GM12878 (cell line): Measurements from ENCODE around the gene AP2A2. TPM values are rescaled to one million over a fixed set of nuclear protein-coding genes. Genes with fewer than 3 reads are reported as not detected.

ENCODE experiments used
- ATAC-seq: fragments of 200-7000 bp; cut with Tn5 transposase; 3 replicates; pipeline ENCODE4 v1.9.1; 2020; ENCODE audit warnings: mild to moderate bottlenecking, moderate library complexity
- BruUV-seq: library from RNA; stranded (reverse); fragments of 400-500 nt; replicated peaks from 2 replicates; lab custom pipeline; 2021; lab: Mats Ljungman, UMichigan
- CTCF ChIA-PET: fragments of 300-600 bp; sonication (Branson Sonifier 250); formaldehyde crosslinking; extraction: SDS; loops from one replicate; lab custom pipeline; 2021; ENCODE audit warnings: inconsistent platforms; lab: Yijun Ruan, JAX
- POLR2A ChIA-PET: fragments of 350-600 bp; formaldehyde crosslinking; extraction: SDS; loops from one replicate; lab custom pipeline; 2021; ENCODE audit warnings: inconsistent platforms; lab: Charles Lee
- RAD21 ChIA-PET: fragments of 300-600 bp; sonication (Branson Sonifier 250); formaldehyde crosslinking; loops from one replicate; lab custom pipeline; 2023; ENCODE audit warnings: antibody characterized with exemption; ENCODE audit not compliant: unreplicated experiment; lab: Charles Lee
- SMC1A ChIA-PET: fragments of 300-600 bp; sonication (Branson Sonifier 250); formaldehyde crosslinking; loops from one replicate; lab custom pipeline; 2023; ENCODE audit not compliant: unreplicated experiment, uncharacterized antibody; lab: Charles Lee
- DNase-seq: peaks from one replicate; pipeline ENCODE4 v3.0.0-alpha.2; 2011; ENCODE audit warnings: low read depth, low spot score
- FAIRE-seq: peaks from 3 replicates; lab custom pipeline; 2011; peaks lifted over from hg19 to GRCh38; lab: Jason Lieb, UNC
- H2AFZ ChIP-seq: 2 replicates; pipeline ENCODE4 v1.6.0; 2011; ENCODE audit warnings: low read depth, low read length, control low read depth; ENCODE audit not compliant: control insufficient read depth
- H3K27ac ChIP-seq: 2 replicates; pipeline ENCODE4 v1.5.1; 2011; ENCODE audit warnings: control low read depth; ENCODE audit not compliant: control insufficient read depth, insufficient read depth
- H3K27me3 ChIP-seq, 2 experiments: replicated peaks in 1 of 2; 2 replicates each; pipeline versions ENCODE4 v1.6.0 to v1.6.1; 2011; ENCODE audit warnings: low read length in 1 of 2; ENCODE audit not compliant: control insufficient read depth in 2 of 2, insufficient read depth in 2 of 2
- H3K36me3 ChIP-seq, 2 experiments: 2 replicates each; pipeline ENCODE4 v1.5.1; 2011; ENCODE audit warnings: low read length in 1 of 2; ENCODE audit not compliant: control insufficient read depth in 2 of 2, insufficient read depth in 2 of 2
- H3K4me1 ChIP-seq: 2 replicates; pipeline ENCODE4 v1.6.1; 2011; ENCODE audit warnings: mild to moderate bottlenecking, low read length, moderate library complexity, mixed read lengths; ENCODE audit not compliant: control insufficient read depth, insufficient read depth
- H3K4me2 ChIP-seq: 2 replicates; pipeline ENCODE4 v1.6.0; 2011; ENCODE audit warnings: control low read depth; ENCODE audit not compliant: control insufficient read depth, insufficient read depth
- H3K4me3 ChIP-seq: fragments of 200-600 bp; sonication (generic); 2 replicates; pipeline ENCODE4 v1.5.1; 2016
- H3K79me2 ChIP-seq: 2 replicates; pipeline ENCODE4 v1.6.0; 2011; ENCODE audit warnings: low read length; ENCODE audit not compliant: control insufficient read depth, insufficient read depth
- H3K9ac ChIP-seq: 2 replicates; pipeline ENCODE4 v1.8.0; 2011; ENCODE audit warnings: low read length, control low read depth, mixed read lengths; ENCODE audit not compliant: control insufficient read depth, insufficient read depth
- H3K9me3 ChIP-seq: replicated peaks from 3 replicates; pipeline ENCODE4 v1.5.1; 2011; ENCODE audit warnings: mild to moderate bottlenecking, low read length; ENCODE audit not compliant: control insufficient read depth, insufficient read depth
- H4K20me1 ChIP-seq: 2 replicates; pipeline ENCODE4 v1.6.0; 2011; ENCODE audit not compliant: control insufficient read depth, insufficient read depth
- FOXK2 ChIP-seq: fragments of 450-650 bp; IDR thresholded peaks from 2 replicates; pipeline ENCODE4 v1.6.1; 2017; ENCODE audit warnings: mild to moderate bottlenecking, moderate library complexity
- NBN ChIP-seq: fragments of 450-650 bp; IDR thresholded peaks from 2 replicates; pipeline ENCODE4 v1.6.1; 2016
- RELA ChIP-seq: fragments of 450-650 bp; IDR thresholded peaks from 2 replicates; pipeline ENCODE4 v1.8.0; 2014; ENCODE audit warnings: borderline replicate concordance; ENCODE audit not compliant: partially characterized antibody
- SKIL ChIP-seq: fragments of 450-650 bp; IDR thresholded peaks from 2 replicates; pipeline ENCODE4 v1.6.1; 2017; ENCODE audit warnings: mild to moderate bottlenecking, low read depth, inconsistent platforms; ENCODE audit not compliant: poor library complexity, severe bottlenecking
- ZNF592 ChIP-seq: fragments of 450-650 bp; IDR thresholded peaks from 2 replicates; pipeline ENCODE4 v1.6.1; 2017; ENCODE audit warnings: mild to moderate bottlenecking, moderate library complexity
- WGBS: methylation state at CpG from one replicate; pipeline ENCODE4 v1.1.6; 2016; ENCODE audit warnings: low lambda C conversion rate; ENCODE audit not compliant: insufficient replicate concordance, insufficient coverage; ENCODE audit errors: missing lambda C conversion rate; 5-methylcytosine and 5-hydroxymethylcytosine counted together
- in situ Hi-C: fragments of 300-500 bp; cut with MboI; formaldehyde crosslinking; loops from 9 replicates; pipeline ENCODE4 v1.14.3; 2018; ENCODE audit warnings: mixed read lengths
- intact Hi-C: fragments of 100-400 bp; cut with micrococcal nuclease; formaldehyde crosslinking; loops from one replicate; pipeline ENCODE4 v1.14.2; 2022; ENCODE audit not compliant: unreplicated experiment
- polyA plus RNA-seq, 11 experiments: library from polyadenylated mRNA; depleted of rRNA in 4 of 11; unstranded in 6 of 11; stranded (reverse) in 5 of 11; fragments of >200 nt; fragmentation: Nextera tagmentation in 4 of 11; fragmentation: Illumina TruSeq in 1 of 11; extraction: Ambion mirVana in 4 of 11; extraction: Trizol in 1 of 11; gene quantifications; 1 replicate in 1 of 11; 2 replicates in 10 of 11; pipeline versions ENCODE4 v1.2.1 to v1.2.3, GENCODE V29; 2011 to 2016; ENCODE audit warnings: inconsistent platforms in 2 of 11, missing spikeins in 2 of 11, low read depth in 1 of 11
- total RNA-seq, 4 experiments: library from RNA; depleted of rRNA in 3 of 4; stranded (reverse); fragments of >200 nt in 3 of 4; fragmentation: Illumina TruSeq in 1 of 4; extraction: Trizol in 1 of 4; gene quantifications; 2 replicates each; pipeline versions ENCODE4 v1.2.1 to v1.2.3, GENCODE V29; 2013 to 2021
- TF ChIP-seq, protein P1 (sequence below): fragments of 450-650 bp; formaldehyde crosslinking; IDR thresholded peaks from 2 replicates; pipeline ENCODE4 v1.4.0; 2020; ENCODE audit warnings: mild to moderate bottlenecking, moderate library complexity

AP2A2 gene
- total and polyA plus RNA-seq, 10 of the 15 experiments (the other 5 are each of a cell fraction or from before 2014, with no cell fraction given) = 0.58 to 48.8 (median 18.2) TPM

GRCh38 chr11:1060852-1061616 is 135.4 kb downstream of the AP2A2 start:
- FAIRE-seq (no peak), DNase-seq (no peak), ATAC-seq (no peak)
- no peaks in the 10 kb centered on the region for H3K4me1 ChIP-seq
- ChIA-PET CTCF (interaction anchor here (1.7 kb wide), 1 partner anchor 10 kb away, joined by 3 read pairs; no protein-coding TSS in a partner anchor), SMC1A (no interaction called here), POLR2A (no interaction called here), RAD21 (no interaction called here)
- H2AFZ ChIP-seq = no peak overlapping the region
- no peak overlapping the region for H3K9ac ChIP-seq
- no TSS peak for BruUV-seq
- H3K9me3 ChIP-seq = no peaks in the 10 kb centered on the region
- intact Hi-C loops (no loop called here), in situ Hi-C loops (no loop called here)
- H4K20me1 ChIP-seq = no peaks in the 10 kb centered on the region
- no peak overlapping the region for H3K27ac ChIP-seq
- no peak overlapping the region for H3K4me2 ChIP-seq
- no peak for TF ChIP-seq ZNF592
- TF ChIP-seq RELA = no peak
- no peak for TF ChIP-seq SKIL
- TF ChIP-seq, protein P1, sequence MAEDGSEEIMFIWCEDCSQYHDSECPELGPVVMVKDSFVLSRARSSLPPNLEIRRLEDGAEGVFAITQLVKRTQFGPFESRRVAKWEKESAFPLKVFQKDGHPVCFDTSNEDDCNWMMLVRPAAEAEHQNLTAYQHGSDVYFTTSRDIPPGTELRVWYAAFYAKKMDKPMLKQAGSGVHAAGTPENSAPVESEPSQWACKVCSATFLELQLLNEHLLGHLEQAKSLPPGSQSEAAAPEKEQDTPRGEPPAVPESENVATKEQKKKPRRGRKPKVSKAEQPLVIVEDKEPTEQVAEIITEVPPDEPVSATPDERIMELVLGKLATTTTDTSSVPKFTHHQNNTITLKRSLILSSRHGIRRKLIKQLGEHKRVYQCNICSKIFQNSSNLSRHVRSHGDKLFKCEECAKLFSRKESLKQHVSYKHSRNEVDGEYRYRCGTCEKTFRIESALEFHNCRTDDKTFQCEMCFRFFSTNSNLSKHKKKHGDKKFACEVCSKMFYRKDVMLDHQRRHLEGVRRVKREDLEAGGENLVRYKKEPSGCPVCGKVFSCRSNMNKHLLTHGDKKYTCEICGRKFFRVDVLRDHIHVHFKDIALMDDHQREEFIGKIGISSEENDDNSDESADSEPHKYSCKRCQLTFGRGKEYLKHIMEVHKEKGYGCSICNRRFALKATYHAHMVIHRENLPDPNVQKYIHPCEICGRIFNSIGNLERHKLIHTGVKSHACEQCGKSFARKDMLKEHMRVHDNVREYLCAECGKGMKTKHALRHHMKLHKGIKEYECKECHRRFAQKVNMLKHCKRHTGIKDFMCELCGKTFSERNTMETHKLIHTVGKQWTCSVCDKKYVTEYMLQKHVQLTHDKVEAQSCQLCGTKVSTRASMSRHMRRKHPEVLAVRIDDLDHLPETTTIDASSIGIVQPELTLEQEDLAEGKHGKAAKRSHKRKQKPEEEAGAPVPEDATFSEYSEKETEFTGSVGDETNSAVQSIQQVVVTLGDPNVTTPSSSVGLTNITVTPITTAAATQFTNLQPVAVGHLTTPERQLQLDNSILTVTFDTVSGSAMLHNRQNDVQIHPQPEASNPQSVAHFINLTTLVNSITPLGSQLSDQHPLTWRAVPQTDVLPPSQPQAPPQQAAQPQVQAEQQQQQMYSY (CRISPR knock-in tag) = no peak
- no peak for TF ChIP-seq NBN
- no peak for TF ChIP-seq FOXK2
- 30% methylated on average over 18 of the region's 18 CpGs for WGBS
- no peaks in the 10 kb centered on the region for H3K36me3 ChIP-seq
- no peak overlapping the region for H3K4me3 ChIP-seq
- no peaks in the 10 kb centered on the region for H3K27me3 ChIP-seq
- H3K79me2 ChIP-seq = no peaks in the 10 kb centered on the region
